GM12891 (cell line): ENCODE measurements around the gene POLR2J.

Experiments used
- PAX5 ChIP-seq: IDR thresholded peaks from 2 replicates; pipeline ENCODE4 v1.6.1; 2011; ENCODE audit warnings: low read length, moderate library complexity, mild to moderate bottlenecking; ENCODE audit not compliant: insufficient read depth, severe bottlenecking
- POLR2A ChIP-seq: IDR thresholded peaks from 2 replicates; pipeline ENCODE4 v1.6.1; 2011; ENCODE audit warnings: low read depth, low read length, control low read depth
- POLR2AphosphoS5 ChIP-seq: IDR thresholded peaks from 2 replicates; pipeline ENCODE4 v1.6.1; 2011; ENCODE audit warnings: low read depth, low read length, control low read depth

DNA sequence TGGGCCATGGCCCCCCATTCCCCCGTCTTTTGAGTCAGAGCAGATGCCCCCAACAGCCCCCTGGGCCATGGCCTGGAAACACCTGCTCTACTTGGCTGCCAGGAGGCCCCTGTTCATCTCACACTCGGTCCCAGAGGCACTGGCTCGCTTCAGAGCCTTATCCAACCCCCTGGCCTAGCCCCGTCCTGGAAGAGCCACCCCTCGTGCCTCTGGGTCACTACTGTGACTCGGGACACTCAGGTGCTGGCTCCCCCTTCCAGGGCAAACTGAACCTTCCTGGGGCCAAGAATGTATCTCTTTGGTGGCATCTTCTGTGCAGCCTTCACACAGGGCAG, 7.0 kb downstream of the POLR2J start:
- no peak for TF ChIP-seq POLR2A
- no peak for TF ChIP-seq POLR2AphosphoS5
- TF ChIP-seq PAX5, result no peak
